SU-DHL-6 (cell line): ENCODE data around the gene SRSF4.

ENCODE experiments used
- H2AFZ ChIP-seq: fragments of 200-600 bp; sonication (generic); 2 replicates; pipeline ENCODE4 v1.6.1; 2014; ENCODE audit warnings: low read depth, mild to moderate bottlenecking, moderate library complexity, mixed read lengths, antibody characterized with exemption, low read length; ENCODE audit not compliant: severe bottlenecking
- H3F3A ChIP-seq: fragments of 200-600 bp; shearing (Covaris generic); 2 replicates; pipeline ENCODE4 v1.6.0; 2016; ENCODE audit warnings: antibody characterized with exemption, mild to moderate bottlenecking; ENCODE audit not compliant: insufficient read depth
- H3K27ac ChIP-seq: fragments of 200-600 bp; sonication (generic); 2 replicates; pipeline ENCODE4 v1.5.1; 2016; ENCODE audit warnings: low read depth, mild to moderate bottlenecking, low read length, moderate library complexity, mixed read lengths
- H3K27me3 ChIP-seq: fragments of 200-600 bp; sonication (generic), shearing (Covaris generic); 2 replicates; pipeline ENCODE4 v1.6.0; 2014; ENCODE audit warnings: mild to moderate bottlenecking, low read length
- H3K36me3 ChIP-seq: fragments of 200-600 bp; sonication (generic); 2 replicates; pipeline ENCODE4 v1.6.1; 2014; ENCODE audit warnings: mild to moderate bottlenecking, low read length, mixed read lengths
- H3K4me2 ChIP-seq: fragments of 300-600, 200-600 bp; shearing (Covaris generic), sonication (generic); 2 replicates; pipeline ENCODE4 v1.6.0; 2014; ENCODE audit warnings: low read length, low read depth, mild to moderate bottlenecking; ENCODE audit not compliant: poor library complexity, severe bottlenecking
- H3K4me3 ChIP-seq: fragments of 200-600 bp; sonication (generic); 2 replicates; pipeline ENCODE4 v1.5.1; 2014; ENCODE audit warnings: antibody characterized with exemption, low read length, mild to moderate bottlenecking, mixed read lengths; ENCODE audit not compliant: insufficient read depth, poor library complexity, severe bottlenecking
- H3K79me2 ChIP-seq: fragments of 200-600 bp; sonication (generic); 2 replicates; pipeline ENCODE4 v1.6.1; 2014; ENCODE audit warnings: mild to moderate bottlenecking, low read length, moderate library complexity; ENCODE audit not compliant: insufficient read depth
- H3K9ac ChIP-seq: fragments of 200-600 bp; sonication (generic); 2 replicates; pipeline ENCODE4 v1.7.0; 2014; ENCODE audit warnings: mild to moderate bottlenecking, low read length
- H3K9me2 ChIP-seq: fragments of 200-600 bp; sonication (generic); replicated peaks from 2 replicates; pipeline ENCODE4 v1.6.1; 2014; ENCODE audit warnings: low read length; ENCODE audit not compliant: insufficient read depth
- H3K9me3 ChIP-seq: fragments of 200-600 bp; sonication (generic); 2 replicates; pipeline ENCODE4 v1.6.1; 2014; ENCODE audit warnings: low read length, mixed read lengths; ENCODE audit not compliant: insufficient read depth
- H4K20me1 ChIP-seq: fragments of 200-600 bp; sonication (generic); 2 replicates; pipeline ENCODE4 v1.6.1; 2014; ENCODE audit warnings: low read depth, mild to moderate bottlenecking, antibody characterized with exemption, low read length, moderate library complexity, mixed read lengths
- EZH2phosphoT487 ChIP-seq: fragments of 200-600 bp; sonication (generic), shearing (Covaris generic); conservative IDR thresholded peaks from 2 replicates; pipeline ENCODE4 v1.6.1; 2018; ENCODE audit warnings: mild to moderate bottlenecking, antibody characterized with exemption, low read length, moderate library complexity, mixed read lengths
- TF ChIP-seq, protein P1 (sequence below): fragments of 200-600 bp; sonication (generic); IDR thresholded peaks from one replicate; pipeline ENCODE4 v1.5.1; 2017; ENCODE audit warnings: antibody characterized with exemption, mild to moderate bottlenecking, low read length, moderate library complexity; ENCODE audit not compliant: insufficient read depth, poor library complexity, severe bottlenecking

Gene SRSF4

DNA sequence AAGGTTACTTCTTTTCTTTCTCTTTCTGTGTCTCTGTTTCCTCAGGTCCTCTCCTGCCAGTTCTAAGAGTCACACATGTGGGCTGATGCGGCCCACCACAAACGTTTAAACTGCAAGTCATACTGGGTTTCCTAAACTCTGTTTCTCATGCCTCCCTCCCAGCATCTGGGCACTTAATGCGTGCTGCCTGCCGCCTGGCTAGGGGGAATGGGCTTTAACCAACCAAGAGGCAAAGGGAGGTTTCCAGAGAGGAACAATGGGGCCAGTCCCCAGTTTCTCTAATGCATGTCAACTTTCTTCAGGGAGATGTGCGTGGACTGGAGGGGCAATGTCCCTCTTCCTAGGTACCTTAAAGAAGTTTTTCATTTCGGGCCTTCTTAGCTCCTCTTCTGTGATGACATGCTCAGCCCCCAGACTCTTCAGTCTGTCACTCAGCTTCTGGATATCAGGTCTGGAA, 19.9 kb upstream of the SRSF4 start:
- no peaks in the 10 kb centered on the region for H3K9me3 ChIP-seq
- H3K4me3 ChIP-seq = no peak overlapping the region
- no peaks in the 10 kb centered on the region for H4K20me1 ChIP-seq
- no peak overlapping the region for H2AFZ ChIP-seq
- H3K79me2 ChIP-seq = no peaks in the 10 kb centered on the region
- H3F3A ChIP-seq = no peaks in the 10 kb centered on the region
- no peak overlapping the region for H3K27ac ChIP-seq
- TF ChIP-seq, protein P1, sequence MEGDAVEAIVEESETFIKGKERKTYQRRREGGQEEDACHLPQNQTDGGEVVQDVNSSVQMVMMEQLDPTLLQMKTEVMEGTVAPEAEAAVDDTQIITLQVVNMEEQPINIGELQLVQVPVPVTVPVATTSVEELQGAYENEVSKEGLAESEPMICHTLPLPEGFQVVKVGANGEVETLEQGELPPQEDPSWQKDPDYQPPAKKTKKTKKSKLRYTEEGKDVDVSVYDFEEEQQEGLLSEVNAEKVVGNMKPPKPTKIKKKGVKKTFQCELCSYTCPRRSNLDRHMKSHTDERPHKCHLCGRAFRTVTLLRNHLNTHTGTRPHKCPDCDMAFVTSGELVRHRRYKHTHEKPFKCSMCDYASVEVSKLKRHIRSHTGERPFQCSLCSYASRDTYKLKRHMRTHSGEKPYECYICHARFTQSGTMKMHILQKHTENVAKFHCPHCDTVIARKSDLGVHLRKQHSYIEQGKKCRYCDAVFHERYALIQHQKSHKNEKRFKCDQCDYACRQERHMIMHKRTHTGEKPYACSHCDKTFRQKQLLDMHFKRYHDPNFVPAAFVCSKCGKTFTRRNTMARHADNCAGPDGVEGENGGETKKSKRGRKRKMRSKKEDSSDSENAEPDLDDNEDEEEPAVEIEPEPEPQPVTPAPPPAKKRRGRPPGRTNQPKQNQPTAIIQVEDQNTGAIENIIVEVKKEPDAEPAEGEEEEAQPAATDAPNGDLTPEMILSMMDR = no peak
- no peak for TF ChIP-seq EZH2phosphoT487
- no peaks in the 10 kb centered on the region for H3K27me3 ChIP-seq
- no peaks in the 10 kb centered on the region for H3K9me2 ChIP-seq
- H3K4me2 ChIP-seq = no peak overlapping the region
- no peaks in the 10 kb centered on the region for H3K36me3 ChIP-seq
- no peak overlapping the region for H3K9ac ChIP-seq

DNA sequence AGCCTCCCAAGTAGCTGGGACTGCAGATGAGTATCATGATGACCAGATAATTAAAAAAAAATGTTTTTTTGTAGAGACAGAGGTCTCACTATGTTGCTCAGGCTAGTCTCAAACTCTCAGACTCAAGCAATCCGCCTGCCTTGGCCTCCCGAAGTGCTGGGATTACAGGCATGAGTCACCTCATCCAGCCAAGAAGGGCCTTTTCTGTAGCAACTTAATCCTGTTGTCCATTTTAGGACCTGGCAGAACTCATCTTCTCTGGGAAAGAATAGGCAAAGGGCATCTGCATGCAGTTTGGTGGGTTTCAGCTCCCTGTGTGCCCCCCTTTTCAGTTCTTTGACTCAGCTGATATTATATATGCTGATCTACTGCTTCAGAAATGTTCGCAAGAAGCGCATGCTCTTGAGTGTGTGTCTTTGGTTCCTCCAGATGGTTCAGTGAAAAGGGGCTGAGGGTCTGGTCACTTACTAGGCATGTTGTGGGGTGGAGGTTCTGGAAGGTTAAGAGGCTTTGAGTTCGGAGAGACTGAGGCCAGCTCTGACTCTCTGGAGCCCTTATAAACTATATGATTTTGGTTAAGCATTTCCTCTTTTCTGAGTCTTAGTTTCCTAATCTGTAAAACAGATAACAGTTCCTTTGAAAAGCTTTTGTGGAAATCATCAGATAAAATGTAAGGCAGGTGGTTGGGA, 19.4 kb upstream of the SRSF4 start:
- TF ChIP-seq, protein P1 = no peak
- no peak for TF ChIP-seq EZH2phosphoT487
- no peak overlapping the region for H2AFZ ChIP-seq
- no peaks in the 10 kb centered on the region for H4K20me1 ChIP-seq
- H3K36me3 ChIP-seq = no peaks in the 10 kb centered on the region
- H3K9me3 ChIP-seq = no peaks in the 10 kb centered on the region
- no peak overlapping the region for H3K27ac ChIP-seq
- no peaks in the 10 kb centered on the region for H3K27me3 ChIP-seq
- no peaks in the 10 kb centered on the region for H3K9me2 ChIP-seq
- H3K4me2 ChIP-seq = no peak overlapping the region
- H3K9ac ChIP-seq = no peak overlapping the region
- no peaks in the 10 kb centered on the region for H3F3A ChIP-seq
- H3K79me2 ChIP-seq = no peaks in the 10 kb centered on the region
- H3K4me3 ChIP-seq = no peak overlapping the region

DNA sequence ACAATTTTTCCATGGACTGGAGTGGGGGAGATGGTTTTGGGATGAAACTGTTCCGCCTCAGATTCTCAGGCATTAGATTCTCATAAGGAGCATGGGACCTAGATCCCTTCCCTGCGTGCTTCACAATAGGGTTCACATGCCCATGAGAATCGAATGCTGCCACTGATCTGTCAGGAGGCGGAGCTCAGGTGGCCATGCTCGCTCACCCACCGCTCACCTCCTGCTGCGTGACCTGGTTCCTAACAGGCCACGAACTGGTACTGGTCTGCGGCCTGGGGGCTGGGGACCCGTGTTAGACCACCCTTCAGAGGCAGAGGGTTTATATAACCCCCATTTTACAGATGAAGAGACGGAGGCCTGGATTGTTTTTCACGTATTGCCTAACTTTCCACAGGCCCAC, 16.3 kb upstream of the SRSF4 start:
- Histone ChIP-seq H3F3A (no peaks in the 10 kb centered on the region), H3K9me2 (no peaks in the 10 kb centered on the region), H4K20me1 (no peaks in the 10 kb centered on the region), H2AFZ (no peak overlapping the region), H3K27me3 (no peaks in the 10 kb centered on the region), H3K79me2 (no peaks in the 10 kb centered on the region), H3K9ac (no peak overlapping the region), H3K4me2 (no peak overlapping the region), H3K27ac (no peak overlapping the region), H3K4me3 (no peak overlapping the region), H3K36me3 (no peaks in the 10 kb centered on the region), H3K9me3 (no peaks in the 10 kb centered on the region)
- TF ChIP-seq, protein P1 = no peak
- no peak for TF ChIP-seq EZH2phosphoT487
